ENCODE measurements around the gene GBX2. TPM values are rescaled to one million over a fixed set of nuclear protein-coding genes. Genes with fewer than 3 reads are reported as not detected.
A peak's percentile ranks its signal among the peaks of the same experiment; 100 is the strongest.

Gene GBX2
- total RNA-seq, 1 experiment from 2014 or later = 0.31 TPM

DNA sequence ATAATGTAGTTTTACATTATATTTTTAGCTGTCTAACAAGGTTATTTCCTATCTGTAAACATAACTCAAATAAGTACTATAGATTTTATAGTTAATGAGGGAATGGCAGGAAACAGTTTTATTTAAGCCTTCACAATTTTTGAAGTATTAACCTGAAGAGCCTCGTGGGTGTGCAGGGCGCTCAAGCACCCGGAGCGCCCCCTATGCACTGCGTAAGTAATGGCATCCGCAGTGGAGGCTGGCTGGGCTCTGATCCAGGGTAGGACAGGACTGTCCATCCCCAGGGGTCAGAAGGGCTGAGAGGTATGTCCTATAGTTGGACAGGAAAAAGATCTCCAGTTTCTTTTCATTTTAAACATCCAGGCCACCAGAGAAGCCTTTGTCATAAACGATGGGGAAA is 8.2 kb upstream of the GBX2 start:
- H3K18ac ChIP-seq (ENCODE audit: insufficient read length, low read depth, low read length) = no peak overlapping the region
- peaks cover 0 to 2% (median 0%) of the 10 kb centered on the region in 3 experiments; a peak in 1 of 7 replicates for H3K36me3 Mint-ChIP-seq (ENCODE audit: insufficient read depth in 1 of 3, low read depth in 3 of 3)
- H2BK120ac ChIP-seq (ENCODE audit: low read depth, low read length, poor library complexity, severe bottlenecking) = no peak overlapping the region
- H2BK5ac ChIP-seq (ENCODE audit: insufficient read length, low read length) = no peak overlapping the region
- H3K23me2 ChIP-seq (ENCODE audit: insufficient read length, low read depth, low read length, poor library complexity, severe bottlenecking) = peaks cover 26% of the 10 kb centered on the region
- H3K9me3 Mint-ChIP-seq = peaks cover 3 to 15% of the 10 kb centered on the region in 2 experiments; a peak in 2 of 5 replicates
- no peak overlapping the region for H2BK15ac ChIP-seq (ENCODE audit: low read depth, low read length)
- no peak overlapping the region for H2BK20ac ChIP-seq (ENCODE audit: low read depth, low read length, poor library complexity, severe bottlenecking)
- no peak overlapping the region for H3K27ac ChIP-seq (ENCODE audit: insufficient read length, low read depth, low read length)
- H3K4me1 Mint-ChIP-seq = peaks cover 35 to 48% of the 10 kb centered on the region in 2 experiments
- no peak overlapping the region for H3K4ac ChIP-seq (ENCODE audit: low read depth, low read length)
- H4K91ac ChIP-seq (ENCODE audit: insufficient read length, low read depth, low read length) = no peak overlapping the region
- no peak overlapping the region for H3K56ac ChIP-seq (ENCODE audit: insufficient read length, low read depth, low read length)
- H3K27me3 Mint-ChIP-seq (ENCODE audit: low read depth) = peaks cover 96% of the 10 kb centered on the region
- no peaks in the 10 kb centered on the region for H3K79me2 ChIP-seq (ENCODE audit: insufficient read depth, low read length)
- H3K9ac ChIP-seq (ENCODE audit: extremely low read depth, insufficient read length, low read length) = no peak overlapping the region
- H2AK5ac ChIP-seq (ENCODE audit: insufficient read length, low read length) = no peak overlapping the region
- TF ChIP-seq, protein P1, sequence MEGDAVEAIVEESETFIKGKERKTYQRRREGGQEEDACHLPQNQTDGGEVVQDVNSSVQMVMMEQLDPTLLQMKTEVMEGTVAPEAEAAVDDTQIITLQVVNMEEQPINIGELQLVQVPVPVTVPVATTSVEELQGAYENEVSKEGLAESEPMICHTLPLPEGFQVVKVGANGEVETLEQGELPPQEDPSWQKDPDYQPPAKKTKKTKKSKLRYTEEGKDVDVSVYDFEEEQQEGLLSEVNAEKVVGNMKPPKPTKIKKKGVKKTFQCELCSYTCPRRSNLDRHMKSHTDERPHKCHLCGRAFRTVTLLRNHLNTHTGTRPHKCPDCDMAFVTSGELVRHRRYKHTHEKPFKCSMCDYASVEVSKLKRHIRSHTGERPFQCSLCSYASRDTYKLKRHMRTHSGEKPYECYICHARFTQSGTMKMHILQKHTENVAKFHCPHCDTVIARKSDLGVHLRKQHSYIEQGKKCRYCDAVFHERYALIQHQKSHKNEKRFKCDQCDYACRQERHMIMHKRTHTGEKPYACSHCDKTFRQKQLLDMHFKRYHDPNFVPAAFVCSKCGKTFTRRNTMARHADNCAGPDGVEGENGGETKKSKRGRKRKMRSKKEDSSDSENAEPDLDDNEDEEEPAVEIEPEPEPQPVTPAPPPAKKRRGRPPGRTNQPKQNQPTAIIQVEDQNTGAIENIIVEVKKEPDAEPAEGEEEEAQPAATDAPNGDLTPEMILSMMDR (conservative IDR thresholded peaks at IDR 0.05) = peak; percentile 93
- H3K4me2 ChIP-seq (ENCODE audit: insufficient read depth, insufficient read length, low read length) = no peak overlapping the region
- 0 out of 5 replicates have a peak overlapping the region, but pooled peaks of 1 of the 2 experiments have one; percentile 34 for H3K4me3 Mint-ChIP-seq
- H2AFZ ChIP-seq (ENCODE audit: low read length) = no peak overlapping the region
- WGBS (ENCODE audit: extremely low coverage, insufficient read length, low lambda C conversion rate) = no CpG with 5 or more reads among the region's 7 CpGs
- H3K27me3 ChIP-seq (ENCODE audit: insufficient read depth, low read length) = peaks cover 47% of the 10 kb centered on the region
- no peak overlapping the region for H4K8ac ChIP-seq (replicated peaks; ENCODE audit: insufficient read length, low read depth, low read length)
- H3K23ac ChIP-seq (ENCODE audit: insufficient read length, low read depth, low read length) = no peak overlapping the region
- no peak for DNase-seq
- H3K27ac Mint-ChIP-seq = no peak overlapping the region
- H3K14ac ChIP-seq (ENCODE audit: insufficient read depth, low read length) = no peak overlapping the region
- H3K9me3 ChIP-seq (ENCODE audit: control insufficient read depth, low read depth, low read length) = no peaks in the 10 kb centered on the region
- no peaks in the 10 kb centered on the region for H3K79me1 ChIP-seq (ENCODE audit: insufficient read depth, low read depth, low read length, poor library complexity, severe bottlenecking)
- no peak overlapping the region for H4K5ac ChIP-seq (ENCODE audit: insufficient read length, low read depth, low read length)
- H3K4me1 ChIP-seq (ENCODE audit: insufficient read depth, low read length) = peaks cover 16% of the 10 kb centered on the region; the same call in 1 of the 2 replicates
- H2BK12ac ChIP-seq (ENCODE audit: insufficient read length, low read depth, low read length) = no peak overlapping the region
- H4K20me1 ChIP-seq (ENCODE audit: control insufficient read depth, insufficient read depth, insufficient read length) = no peaks in the 10 kb centered on the region
- no peak overlapping the region for H3T11ph ChIP-seq (ENCODE audit: low read length)
